HG02610 (cell line): Measurements from ENCODE around the gene HTR3A.

Source experiments
- ATAC-seq: cut with Tn5 transposase; IDR thresholded peaks from one replicate; pipeline ENCODE4 v1.9.1; 2021; ENCODE audit warnings: mild to moderate bottlenecking, moderate library complexity; ENCODE audit not compliant: unreplicated experiment

Gene HTR3A

DNA sequence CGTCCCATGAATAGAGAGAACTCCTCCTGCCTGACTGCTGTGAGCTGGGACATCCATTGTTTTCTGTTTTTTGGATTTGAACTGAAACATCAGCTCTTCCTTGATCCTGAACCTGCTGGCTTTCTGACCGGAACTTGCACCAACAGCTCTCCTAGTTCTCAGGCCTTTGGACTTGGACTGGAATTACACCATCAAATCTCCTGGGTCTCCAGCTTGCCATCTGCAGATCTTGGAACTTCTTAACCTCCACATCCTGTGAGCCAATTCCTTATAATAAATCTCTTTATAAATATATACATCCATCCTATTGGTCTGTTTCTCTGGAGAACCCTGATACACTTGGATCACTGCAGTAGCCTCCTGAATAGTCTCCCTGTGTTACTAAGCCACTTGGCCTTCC is 42.1 kb downstream of the HTR3A start:
- no peak for ATAC-seq

DNA sequence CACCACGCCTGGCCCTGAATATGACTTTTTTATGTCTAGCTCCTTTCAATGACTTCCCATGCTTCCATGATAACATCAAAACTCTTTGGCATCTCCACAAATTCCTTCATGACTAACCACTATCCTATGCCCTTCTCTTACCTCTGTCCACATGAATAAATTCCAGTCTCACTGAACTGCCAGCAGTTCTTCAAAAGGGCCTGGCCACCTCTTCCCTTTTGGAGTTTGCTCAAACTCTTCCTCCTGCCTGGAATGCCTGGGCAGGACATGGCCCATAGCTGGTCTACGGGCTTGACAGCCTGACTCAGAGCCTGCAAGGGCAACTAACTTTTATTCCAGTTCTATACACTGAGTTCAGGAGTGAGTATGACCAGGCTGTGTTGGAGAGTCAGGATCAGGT is 42.8 kb downstream of the HTR3A start:
- ATAC-seq = no peak

GRCh38 chr11:114019046-114019445 is 44.1 kb downstream of the HTR3A start:
- no peak for ATAC-seq

DNA sequence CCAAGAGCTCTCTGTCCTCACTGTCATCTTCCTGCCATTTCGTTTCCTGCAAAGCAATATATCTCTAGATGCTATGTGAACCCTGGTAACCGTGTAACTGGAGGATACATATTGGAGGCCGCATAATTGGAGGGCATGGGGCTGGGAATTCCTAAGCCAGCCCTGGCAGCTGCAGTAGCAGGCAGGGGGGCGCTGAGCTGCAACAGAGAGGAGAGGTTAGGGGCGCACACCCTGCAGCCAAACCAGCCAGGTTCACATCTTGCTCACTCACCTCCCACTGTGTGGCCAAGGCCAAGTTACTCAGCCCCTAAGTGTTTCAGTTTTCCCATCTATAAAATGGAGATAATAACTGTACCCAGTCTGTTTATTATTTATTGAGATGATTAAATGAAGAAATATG is 44.7 kb downstream of the HTR3A start:
- no peak for ATAC-seq

GRCh38 chr11:114025329-114025907 is 50.5 kb downstream of the HTR3A start:
- no peak for ATAC-seq

- ATAC-seq = no peak
Observed at GRCh38 chr11:114026355-114026754, 51.4 kb downstream of the HTR3A start.

GRCh38 chr11:114027391-114027790 is 52.5 kb downstream of the HTR3A start:
- no peak for ATAC-seq

DNA sequence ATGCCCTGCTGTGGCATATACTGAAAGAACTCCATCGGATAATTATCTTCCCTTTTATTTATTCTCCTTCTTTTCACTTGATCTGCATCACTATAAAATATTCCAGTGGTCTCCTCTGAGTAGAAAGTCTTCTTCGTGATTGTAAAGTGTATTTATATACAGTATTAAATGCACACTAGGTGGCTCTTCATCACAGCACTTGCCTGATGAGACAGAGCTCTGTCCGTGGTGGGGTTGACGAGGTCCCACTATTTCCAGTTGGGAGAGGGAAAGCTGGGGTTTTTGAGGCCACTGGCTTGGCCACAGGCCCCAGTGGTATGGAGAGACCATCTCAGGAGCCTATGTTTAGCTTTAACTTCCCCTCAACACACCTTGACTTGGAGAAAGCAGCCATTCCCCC is 53.0 kb downstream of the HTR3A start:
- ATAC-seq = no peak

- no peak for ATAC-seq
Observed at GRCh38 chr11:114031246-114031966, 56.5 kb downstream of the HTR3A start.

- no peak for ATAC-seq
Observed at GRCh38 chr11:114031967-114032320, 57.0 kb downstream of the HTR3A start.

DNA sequence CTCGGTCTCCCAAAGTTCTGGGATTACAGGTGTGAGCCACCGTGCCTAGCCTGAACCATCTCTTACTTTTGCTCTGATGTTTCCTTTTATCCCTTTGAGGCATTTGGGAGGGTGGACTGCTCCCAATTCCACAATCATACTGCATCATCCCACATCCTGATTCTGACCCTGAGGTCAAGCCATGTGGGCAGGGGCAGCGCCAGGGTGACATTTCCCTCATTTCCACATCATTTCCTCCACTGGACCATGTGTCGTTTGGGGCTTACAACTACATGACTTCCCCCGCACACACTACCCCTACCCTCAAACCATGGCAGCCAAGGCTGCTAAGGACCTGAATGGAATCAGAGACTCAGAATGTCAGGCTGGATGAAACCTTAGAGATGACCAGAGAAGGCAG is 58.2 kb downstream of the HTR3A start:
- ATAC-seq = no peak

DNA sequence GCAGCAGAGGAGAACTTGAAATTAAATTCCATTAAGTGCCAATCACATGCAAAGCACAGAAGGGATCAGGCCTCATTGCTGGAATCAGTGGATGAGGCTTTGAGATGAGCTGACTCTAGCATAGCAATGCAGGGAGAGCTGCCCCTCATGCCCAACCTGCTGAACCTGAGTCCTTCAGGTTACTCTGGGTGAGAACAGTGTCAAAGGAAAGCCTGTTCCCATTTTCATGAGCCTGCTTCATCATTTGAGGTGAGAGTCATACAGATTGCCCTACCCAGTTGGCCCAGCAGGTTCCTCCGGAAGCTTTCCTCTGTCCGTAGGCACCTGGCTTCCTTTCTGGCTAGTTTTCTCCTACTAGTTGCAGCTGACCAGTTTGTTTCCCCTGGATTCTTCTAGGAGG is 58.7 kb downstream of the HTR3A start:
- ATAC-seq = no peak

DNA sequence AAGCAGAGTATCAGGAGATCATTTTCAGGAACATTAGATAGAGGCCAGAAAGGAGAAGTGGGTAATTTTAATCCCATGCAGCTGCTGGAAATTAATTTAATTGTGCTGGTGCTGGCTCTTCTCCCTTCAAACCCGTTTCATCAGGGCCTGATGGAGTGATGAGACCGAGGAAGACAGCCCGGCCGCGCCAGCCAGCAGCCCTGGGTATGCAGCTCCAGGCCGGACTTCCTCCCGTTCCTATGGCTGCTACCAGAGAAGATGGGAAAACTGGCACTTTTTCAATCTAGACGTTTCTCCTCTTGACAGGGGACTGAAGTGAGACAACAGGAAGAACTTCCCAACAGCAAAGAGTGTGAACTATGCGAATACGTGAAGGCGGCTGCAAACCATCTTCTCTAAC is 60.0 kb downstream of the HTR3A start:
- no peak for ATAC-seq

GRCh38 chr11:114036147-114036811 is 61.4 kb downstream of the HTR3A start:
- ATAC-seq = no peak

- ATAC-seq = no peak
Observed at GRCh38 chr11:114036958-114037357, 62.0 kb downstream of the HTR3A start.

DNA sequence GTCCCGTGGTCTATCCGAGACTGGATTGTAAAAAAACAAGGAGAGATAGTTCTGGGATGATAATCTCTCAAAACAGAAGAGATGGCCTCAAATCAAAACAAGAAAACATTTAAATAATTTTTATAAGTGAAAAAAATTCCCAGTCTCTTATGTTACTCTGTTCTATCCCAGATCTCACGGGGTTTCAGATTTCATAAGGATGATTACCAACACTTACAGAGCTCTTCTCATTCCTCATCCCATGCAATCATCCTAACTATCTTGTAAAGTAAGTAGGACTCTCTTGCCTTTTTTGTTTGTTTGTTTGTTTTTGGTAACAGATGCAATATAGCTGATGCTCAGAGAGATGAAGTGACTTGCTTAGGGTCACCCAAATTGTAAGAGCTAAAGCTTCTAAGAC is 64.6 kb downstream of the HTR3A start:
- ATAC-seq = no peak
